Superior temporal gyrus (tissue), 1 donor: ENCODE data around the gene OR13C2.
"Not testable (repeated sequence)": the region's sequence is repeated elsewhere in the genome, so short reads cannot be mapped to it uniquely, and the experiment has no call there.

Experiments used
- DNase-seq: peaks from one replicate; pipeline ENCODE4 v3.0.0-alpha.2; 2016; ENCODE audit errors: extremely low spot score

Gene OR13C2, protein sequence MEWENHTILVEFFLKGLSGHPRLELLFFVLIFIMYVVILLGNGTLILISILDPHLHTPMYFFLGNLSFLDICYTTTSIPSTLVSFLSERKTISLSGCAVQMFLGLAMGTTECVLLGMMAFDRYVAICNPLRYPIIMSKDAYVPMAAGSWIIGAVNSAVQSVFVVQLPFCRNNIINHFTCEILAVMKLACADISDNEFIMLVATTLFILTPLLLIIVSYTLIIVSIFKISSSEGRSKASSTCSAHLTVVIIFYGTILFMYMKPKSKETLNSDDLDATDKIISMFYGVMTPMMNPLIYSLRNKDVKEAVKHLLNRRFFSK

DNA sequence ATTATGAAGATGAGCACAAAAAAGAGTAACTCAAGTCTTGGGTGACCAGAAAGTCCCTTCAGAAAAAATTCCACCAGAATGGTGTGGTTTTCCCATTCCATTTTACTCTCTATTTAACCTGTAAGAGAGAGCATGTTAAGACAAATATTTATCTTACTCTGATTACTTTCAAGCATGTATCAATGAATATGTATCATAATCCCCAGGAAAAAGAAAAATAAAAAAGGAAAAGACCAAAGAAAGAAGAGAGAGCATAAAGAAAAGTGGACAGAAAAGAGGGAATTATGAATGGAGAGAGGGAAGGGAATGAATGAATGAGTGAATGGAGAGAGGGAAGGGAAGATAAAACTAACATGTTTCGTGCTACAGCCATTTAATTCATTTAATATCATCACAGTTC, at the start of gene OR13C2:
TSS of gene OR13C2 (minus strand) at position 101 of the 400 bp plus-strand sequence. CDS start at position 101, 0 bp downstream.
- DNase-seq = not testable (repeated sequence)

DNA sequence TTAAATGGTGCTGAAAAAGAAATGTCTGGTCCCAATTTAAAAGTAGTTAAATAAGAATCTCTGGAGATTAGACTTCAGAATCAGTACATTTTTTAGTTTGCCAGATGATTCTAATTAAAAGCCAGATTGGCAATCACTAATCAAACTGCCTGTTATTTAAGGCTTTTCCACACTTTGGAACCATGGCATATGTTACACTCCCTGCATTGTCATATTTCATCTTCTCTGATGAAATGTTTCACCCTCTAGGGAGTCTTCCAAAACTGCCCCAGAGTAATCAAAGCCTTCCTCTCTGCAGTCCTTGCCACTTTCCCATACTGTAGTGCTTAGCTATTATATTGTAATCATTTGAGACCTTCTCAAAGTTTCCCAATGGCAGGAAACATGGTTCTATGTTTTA, 30.0 kb upstream of the OR13C2 start:
- DNase-seq = no peak

DNA sequence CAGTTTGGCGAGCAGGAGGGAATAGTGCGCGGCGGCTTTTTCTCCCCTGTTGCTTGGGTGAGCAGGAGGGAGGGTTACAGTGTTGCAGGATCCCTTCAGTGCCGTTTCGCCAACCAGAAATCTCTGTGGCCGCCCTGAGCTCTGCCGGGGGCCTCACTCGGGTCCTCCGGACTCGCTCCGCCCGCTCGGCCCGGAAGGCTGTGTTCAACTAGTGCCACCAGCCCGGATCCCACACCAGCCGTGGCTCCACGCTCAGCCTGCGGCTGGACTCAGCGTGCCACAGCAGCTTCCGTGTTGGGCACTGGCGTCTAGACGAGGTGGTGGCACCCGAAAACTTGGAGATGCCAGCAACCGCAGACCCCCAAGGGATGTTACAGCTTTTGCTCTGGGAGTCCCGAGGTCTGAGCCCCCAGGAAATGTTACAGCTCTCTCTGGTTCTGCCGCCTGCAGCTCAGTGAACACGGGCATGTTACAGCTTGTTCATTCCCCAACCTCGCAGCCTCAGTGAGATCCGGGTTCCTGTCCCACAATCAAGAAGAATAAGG, 28.6 kb upstream of the OR13C2 start:
- no peak for DNase-seq

DNA sequence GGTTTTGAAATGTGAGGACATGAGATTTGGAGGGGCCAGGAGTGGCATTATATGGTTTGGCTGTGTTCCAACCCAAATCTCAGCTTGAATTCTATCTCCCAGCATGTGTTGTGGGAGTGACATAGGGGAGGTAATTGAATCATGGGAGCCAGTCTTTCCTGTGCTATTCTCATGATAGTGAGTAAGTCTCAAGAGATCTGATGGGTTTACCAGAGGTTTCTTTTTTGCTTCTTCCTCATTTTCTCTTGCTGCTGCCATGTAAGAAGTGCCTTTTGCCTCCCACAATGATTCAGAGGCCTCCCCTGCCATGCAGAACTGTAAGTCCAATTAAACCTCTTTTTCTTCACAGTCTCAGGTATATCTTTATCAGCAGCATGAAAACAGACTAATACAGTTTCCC, 20.5 kb upstream of the OR13C2 start:
- DNase-seq = not testable (repeated sequence)

DNA sequence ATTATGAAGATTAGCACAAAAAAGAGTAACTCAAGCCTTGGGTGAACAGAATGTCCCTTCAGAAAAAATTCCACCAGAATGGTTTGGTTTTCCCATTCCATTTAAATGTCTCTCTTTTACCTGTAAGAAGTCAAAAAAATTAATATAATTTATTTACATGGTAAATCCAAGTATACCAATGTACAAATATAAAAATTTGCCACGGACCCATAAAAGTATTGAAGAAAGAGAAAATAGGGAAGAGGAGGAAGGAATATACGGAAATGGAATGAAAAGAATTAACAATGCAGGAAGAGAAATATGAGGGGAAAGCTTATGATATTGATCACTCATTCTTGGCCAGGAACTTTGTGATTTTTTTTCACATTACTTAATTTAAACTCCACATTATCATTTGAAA, 12.7 kb upstream of the OR13C2 start, which contains the start of gene OR13C9:
TSS of gene OR13C9 (minus strand) at position 101 of the 400 bp plus-strand sequence. CDS start at position 101, 0 bp downstream.
- DNase-seq = no peak

DNA sequence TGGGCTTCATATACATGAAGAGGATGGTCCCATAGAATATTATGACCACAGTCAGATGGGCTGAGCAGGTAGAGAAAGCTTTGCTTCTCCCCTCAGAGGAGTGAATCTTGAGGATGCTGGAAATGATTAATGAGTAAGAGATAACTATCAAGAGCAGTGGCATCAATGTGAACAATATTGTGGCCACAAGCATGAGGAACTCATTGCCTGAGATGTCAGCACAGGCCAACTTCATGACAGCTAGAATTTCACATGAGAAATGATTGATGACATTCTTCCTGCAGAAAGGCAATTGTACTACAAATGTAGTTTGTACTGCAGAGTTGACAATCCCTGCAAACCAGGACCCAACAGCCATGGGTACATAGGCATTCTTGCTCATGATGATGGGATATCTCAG, 12.0 kb upstream of the OR13C2 start:
- no peak for DNase-seq

DNA sequence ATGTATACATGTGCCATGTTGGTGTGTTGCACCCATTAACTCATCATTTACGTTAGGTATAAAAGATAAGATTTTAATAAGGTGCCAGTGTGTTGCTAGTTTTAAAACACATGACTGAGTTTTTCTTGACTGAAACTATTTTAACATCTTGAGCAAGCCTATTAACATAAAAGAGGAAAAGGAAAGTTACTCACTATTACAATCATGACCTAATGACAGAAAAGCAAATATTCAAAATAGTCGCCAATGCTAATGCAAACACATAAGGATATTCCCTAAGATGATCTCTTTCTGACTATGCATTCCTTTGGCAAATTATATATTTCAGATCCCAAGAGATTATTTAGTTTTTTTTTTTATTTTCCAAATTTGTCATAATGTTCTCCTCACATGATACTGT, 5.8 kb upstream of the OR13C2 start:
- DNase-seq = no peak

DNA sequence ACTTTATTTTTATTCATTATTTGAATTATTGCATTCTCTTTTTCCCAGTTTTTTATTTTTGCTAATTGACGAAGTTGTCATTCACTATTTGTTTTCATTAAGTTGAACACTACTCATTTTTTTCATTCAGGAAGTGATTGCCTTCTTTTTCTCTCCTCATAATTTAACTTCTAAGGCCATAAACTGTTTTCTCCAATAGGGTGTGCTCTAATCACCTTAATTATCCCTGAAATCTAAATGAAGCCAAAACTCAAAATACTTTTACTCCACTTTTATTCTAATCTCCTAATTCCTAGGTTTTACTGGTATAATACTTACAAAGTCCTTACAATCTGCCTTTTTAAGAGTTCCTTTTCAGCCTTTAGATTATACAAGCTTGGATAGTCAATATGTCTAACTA, 2.9 kb upstream of the OR13C2 start:
- no peak for DNase-seq

DNA sequence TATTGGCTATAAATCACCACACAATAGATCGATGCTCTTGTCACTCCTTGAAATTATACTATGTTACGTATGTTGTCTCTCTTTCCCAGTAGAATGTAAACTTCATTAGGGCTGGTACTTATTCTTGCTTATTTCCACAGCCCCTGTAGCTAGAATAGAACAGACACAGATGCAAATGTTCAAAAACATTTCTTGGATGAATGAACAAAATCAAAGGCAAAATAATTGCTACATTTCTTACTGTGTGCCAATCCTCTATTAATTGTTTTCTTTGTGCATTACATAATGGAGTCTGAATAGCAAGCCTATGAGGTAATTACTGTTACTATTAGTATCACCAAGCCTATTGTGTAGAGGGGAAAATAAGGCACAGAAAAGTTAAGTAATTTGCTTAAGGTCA, 725 bp upstream of the OR13C2 start:
- DNase-seq = no peak

DNA sequence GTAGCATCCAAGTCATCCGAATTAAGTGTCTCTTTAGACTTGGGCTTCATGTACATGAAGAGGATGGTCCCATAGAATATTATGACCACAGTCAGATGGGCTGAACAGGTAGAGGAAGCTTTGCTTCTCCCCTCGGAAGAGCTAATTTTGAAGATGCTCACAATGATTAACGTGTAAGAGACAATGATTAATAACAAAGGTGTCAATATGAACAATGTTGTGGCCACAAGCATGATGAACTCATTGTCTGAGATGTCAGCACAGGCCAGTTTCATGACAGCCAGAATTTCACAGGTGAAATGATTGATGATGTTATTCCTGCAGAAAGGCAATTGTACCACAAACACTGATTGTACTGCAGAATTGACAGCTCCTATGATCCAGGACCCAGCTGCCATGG, 626 bp downstream of the OR13C2 start:
- DNase-seq = no peak

DNA sequence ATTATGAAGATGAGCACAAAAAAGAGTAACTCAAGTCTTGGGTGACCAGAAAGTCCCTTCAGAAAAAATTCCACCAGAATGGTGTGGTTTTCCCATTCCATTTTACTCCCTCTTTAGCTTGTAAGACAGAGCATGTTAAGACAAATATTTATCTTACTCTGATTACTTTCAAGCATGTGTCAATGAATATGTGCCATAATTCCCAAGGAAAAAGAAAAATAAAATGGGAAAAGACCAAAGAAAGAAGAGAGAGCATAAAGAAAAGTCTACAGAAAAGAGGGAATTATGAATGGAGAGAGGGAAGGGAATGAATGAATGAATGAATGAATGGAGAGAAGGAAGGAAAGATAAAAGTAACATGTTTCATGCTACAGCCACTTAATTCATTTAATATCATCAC, 6.1 kb downstream of the OR13C2 start, which contains the start of gene OR13C5:
TSS of gene OR13C5 (minus strand) at position 101 of the 400 bp plus-strand sequence. CDS start at position 101, 0 bp downstream.
- DNase-seq = not testable (repeated sequence)

DNA sequence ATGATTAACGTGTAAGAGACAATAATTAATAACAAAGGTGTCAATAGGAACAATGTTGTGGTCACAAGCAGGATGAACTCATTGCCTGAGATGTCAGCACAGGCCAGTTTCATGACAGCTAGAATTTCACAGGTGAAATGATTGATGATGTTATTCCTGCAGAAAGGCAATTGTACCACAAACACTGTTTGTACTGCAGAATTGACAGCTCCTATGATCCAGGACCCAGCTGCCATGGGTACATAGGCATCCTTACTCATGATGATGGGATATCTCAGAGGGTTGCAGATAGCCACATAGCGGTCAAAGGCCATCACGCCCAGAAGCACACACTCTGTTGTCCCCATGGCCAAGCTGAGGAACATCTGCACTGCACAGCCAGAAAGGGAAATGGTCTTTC, 6.7 kb downstream of the OR13C2 start:
- DNase-seq = not testable (repeated sequence)

DNA sequence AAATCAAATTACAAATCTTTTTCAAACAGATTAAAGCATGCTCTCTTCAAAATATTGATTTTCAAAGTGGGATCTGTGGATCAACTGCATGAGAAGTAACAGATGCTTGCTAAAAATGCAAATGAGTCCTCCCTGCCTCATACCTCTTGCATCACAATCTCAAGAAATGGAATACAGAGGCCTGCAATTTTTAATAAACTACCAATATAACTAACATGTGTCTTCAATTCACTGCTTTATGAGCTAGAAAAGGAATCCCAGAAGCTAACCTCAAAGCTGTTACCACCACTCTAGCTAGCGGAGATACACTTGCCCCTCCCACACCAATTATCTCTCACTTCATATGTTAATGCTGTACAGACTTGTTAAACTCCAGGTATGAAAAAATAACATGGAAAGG, 15.8 kb downstream of the OR13C2 start:
- DNase-seq = no peak

DNA sequence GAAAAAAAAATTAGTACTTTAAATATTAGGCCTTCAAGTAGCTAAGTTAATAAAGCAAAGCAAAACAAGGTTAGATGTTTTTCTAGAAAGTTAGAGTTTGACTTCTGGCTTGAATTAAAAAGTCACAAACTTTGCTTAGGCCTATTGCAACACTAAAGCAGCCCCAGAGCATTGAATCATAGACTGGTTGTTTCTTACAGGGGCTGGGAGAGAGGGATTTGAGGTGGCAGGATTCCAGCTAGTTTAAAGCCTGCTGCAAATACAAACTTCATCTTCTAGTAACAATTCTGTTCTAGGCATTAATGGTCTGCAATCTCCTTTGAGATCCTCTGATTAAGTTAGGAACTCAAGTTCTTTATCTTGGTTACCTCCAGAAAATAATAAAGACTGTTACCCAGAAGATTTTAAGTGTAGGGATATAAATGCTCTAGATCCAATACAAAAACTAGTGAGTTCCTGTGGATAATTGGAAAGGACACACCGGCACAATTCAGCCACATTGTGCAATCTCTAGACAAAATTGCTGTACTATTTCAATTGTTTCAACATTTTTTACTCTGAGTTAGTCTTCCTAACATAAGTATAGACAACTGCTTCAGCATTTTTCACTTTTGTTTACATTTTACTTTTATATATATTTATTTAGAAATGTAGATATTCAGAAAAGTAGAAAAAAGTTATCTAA, 18.8 kb downstream of the OR13C2 start:
- no peak for DNase-seq

DNA sequence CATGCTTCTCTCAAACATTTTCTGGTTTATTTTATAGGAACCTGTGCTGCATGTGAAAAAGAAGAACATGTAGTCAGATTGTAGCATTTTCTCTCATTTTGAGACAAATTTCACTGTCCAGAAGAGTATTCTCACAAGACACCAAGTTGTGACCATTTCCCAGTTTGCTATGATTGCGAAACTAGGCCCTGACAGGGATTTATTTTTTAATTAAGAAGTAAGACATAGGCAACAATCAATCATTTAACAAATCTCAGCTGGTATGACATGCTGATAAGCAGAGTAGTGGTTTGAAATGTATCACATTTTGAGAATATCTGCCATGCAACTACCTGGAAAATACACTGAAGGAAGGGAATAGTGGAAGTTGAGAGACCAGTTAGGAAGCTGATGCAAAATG, 24.9 kb downstream of the OR13C2 start:
- DNase-seq = no peak

DNA sequence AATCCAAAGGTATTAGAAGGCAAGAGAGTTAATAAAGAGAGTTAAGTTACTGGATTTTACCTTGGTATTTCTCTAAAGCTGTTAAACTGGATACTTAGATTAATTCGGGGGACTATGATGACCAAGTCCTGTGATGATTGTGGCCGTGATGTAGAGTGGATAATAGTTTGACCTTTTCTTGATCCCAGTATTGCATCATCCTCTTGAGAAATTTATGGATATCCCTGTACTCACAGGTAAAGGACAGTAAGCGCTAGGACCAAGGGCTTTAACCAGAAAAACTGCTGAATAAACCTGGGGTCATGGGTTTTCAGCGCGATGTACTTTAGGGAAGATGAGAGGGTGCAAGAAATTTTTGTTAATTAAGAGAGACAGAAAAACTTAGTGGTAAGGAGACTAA, 28.2 kb downstream of the OR13C2 start:
- no peak for DNase-seq

DNA sequence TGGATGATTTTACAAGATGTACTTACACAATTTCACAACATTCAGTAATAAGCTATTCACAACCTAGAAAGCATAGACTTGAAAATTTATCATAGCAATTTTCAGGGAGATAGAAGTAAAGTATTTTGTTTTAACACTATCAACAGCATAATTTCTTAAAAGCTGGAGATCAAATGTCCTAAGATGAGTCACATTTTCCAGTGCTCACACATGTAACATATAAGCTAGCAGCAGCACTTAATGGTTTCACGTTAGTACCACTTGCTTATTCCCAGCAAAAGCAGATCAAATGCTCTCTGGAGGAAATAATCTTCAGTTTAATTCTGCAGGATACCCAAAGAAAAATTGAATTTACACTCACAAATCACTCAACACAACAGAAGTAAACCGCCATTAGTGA, 30.0 kb downstream of the OR13C2 start:
- DNase-seq = no peak

DNA sequence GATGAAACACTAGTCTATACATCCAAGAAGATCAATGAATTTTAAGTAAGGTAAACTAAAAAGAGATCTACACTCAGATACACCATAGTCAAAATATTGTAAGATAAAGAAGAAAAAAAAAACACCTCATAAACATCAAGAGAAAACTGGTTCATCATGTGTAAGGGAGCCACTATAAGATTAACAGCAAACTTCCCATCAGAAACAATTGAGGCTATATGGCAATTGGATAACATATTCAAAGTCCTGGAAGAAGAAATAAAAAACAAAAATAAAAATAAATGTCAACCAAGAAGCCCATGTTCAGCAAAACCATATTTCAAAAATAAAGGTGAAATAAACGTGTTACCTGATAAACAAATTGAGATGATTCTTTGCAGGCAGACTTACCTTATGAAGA, 32.8 kb downstream of the OR13C2 start:
- no peak for DNase-seq

DNA sequence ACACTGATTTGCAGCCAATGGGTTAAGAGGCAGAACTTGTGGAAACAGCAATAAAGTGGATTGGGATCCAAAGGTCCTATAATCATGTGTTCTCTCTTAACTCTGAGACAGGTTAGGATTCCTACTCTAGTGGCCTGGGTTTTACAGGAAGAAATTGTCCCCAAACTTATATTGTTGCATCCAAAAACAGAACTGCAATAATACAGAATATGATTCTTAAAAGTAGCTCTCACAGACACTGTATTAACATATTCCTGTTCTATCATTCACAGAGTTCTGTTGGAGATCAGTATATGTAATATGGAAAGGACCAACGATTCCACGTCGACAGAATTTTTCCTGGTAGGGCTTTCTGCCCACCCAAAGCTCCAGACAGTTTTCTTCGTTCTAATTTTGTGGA, 36.6 kb downstream of the OR13C2 start, which contains the start of gene OR13C8:
TSS of gene OR13C8 (plus strand) at position 301 of the 400 bp plus-strand sequence. CDS start at position 301, 0 bp downstream.
- no peak for DNase-seq

DNA sequence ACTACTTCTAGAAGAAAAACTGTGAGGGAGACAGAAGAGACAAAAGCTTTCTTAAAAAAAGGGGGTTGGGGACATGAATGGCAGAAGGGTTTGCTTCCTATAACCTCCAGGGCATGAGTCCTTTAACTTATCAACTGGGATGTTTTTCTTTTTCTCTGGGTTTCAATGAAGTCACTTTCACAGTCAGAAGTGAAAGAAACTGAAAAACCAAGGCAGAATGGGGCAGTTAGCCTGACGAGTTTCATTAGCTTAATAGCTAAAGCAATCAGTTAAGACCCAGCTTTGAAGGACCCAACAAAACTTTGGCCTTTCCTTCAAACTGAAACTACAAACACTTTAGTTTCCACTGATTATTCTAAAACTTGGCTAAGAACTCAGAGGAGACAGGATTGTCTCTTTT, 41.1 kb downstream of the OR13C2 start:
- DNase-seq = no peak

DNA sequence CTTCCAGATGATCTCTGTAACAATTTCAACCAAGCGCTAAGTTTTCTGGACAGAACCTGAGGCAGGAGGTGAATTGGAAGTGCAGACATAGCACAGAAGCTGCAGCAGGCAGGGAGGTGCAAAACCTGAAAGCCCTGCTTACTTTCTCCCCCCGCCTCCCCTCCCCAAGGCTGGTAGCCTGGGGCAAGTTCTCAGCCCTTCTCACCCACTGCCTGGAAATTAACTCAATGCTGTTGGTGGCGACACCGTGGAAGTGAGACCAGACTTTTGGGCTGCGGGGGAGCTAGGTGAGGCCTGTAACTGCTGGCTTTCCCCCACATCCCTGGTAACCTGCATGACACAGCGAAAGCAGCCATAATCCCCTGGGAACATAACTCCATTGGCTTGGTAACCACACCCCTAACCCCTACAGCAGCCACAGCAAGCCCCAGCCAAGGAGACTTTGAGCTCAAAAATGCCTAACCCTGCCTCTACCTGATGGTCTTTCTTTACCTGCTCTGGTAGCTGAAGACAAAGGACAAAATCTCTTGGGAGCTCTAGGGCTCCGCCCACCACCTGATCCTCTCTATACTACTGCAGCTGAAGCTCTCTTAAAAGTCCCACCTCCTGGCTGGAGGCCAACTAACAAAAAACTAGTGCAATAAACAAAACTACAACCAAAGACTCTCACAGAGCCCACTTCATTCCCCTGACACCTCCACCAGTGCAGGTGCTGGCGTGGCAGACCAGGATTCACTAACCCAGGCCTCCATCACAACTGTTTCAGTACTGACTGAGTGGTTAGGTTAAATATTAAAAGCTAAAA, 48.4 kb downstream of the OR13C2 start:
- DNase-seq = no peak

DNA sequence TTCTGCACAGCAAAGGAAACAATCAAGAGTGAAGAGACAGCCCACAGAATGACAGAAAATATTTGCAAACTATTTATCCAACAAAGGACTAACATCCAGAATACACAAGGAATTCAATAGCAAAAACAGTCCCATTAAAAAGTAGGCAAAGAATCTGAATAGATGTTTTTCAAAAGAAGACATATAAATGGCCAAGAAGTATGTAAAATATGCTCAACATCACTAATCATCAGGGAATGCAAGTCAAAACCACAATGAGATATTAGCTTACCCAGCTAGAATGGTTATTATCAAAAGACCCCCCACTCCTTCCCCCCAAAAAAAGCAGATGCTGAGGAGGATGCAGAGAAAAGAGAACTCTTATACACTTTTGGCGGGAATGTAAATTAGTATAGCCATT, 49.9 kb downstream of the OR13C2 start:
- no peak for DNase-seq
